ENCODE results near the gene AP4B1.

AP4B1 gene

DNA sequence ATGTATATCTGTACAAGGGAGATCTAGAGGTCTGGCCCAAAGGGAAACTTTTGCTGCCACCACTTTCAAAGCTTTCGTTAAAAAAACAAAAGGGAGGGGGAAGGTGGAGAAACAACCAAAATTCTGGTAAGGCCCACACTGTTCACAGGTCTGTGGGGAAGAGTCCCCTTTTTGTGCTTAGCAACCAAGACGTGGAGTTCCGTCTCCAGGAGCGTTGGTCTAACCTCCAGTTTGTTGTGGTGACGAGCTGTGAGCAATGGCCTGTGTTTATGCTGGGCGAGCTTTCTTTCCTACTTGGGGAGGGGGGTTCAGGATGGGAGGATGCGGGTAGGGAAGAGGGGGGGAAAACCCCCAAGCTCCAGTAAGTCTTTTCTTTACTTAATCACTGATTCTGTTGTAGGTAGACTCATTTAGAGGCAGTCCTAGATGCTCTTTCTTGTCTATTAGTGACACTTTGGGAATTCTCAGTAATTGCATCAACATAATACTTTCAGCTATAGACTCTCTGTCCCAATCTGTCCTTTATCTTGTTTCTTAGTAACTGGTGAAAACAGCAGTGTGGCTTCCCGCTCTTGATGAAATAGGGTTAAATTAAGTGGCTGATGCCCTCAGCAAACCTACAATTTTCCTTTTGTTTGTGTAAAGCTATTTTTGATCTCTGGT is 26.0 kb upstream of the AP4B1 start:
- peak in 2 of 58 donors; percentile 7 to 24 for DNase-seq

GRCh38 chr1:113929750-113930498 is 25.3 kb upstream of the AP4B1 start:
- DNase-seq, result peak in 34 of 58 donors; percentile 9 to 78 (median 56)

GRCh38 chr1:113928941-113929749 is 24.5 kb upstream of the AP4B1 start, which contains the start of gene HIPK1:
Gene HIPK1, plus strand, starts transcription at chr1:113929324.
- DNase-seq, result peak; percentile 33 to 94 (median 89)

GRCh38 chr1:113928187-113928930 is 23.8 kb upstream of the AP4B1 start:
- peak in 2 of 58 donors; percentile 27 to 63 for DNase-seq

DNA sequence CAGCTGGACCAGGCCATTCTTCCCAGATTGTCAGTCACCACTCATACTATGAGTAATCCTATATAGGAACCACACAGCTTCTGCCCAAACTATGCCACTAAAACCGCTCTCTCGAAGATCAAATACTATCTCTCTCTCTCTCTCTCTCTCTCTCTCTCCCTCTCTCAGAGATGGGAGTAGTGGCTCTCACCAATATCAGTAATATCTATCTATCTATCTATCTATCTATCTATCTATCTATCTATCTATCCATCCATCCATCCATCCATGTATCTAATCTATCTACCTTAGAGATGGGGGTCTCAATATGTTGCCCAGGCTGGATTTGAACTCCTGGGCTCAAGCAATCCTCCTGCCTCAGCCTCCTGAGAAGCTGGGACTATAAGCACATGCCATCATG is 19.9 kb upstream of the AP4B1 start:
- no peak for DNase-seq

DNA sequence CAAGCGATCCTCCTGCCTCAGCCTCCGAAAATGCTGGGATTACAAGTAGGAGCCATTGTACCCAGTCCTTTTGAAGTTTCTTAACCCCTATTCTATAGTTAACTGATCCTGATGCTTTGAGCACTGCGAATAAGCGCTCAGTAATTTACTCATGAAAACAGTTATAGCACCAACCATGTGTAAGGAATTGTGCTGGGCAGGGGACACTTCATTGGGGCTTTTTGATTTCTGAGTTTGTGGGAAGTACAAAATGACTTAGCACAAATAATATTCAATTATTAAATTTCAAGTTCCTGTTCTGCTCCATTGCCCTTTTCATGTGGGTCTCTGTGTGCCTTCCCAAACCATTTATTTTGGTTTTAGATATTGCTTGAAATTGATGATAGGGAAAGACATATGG is 18.4 kb upstream of the AP4B1 start:
- no peak for DNase-seq

DNA sequence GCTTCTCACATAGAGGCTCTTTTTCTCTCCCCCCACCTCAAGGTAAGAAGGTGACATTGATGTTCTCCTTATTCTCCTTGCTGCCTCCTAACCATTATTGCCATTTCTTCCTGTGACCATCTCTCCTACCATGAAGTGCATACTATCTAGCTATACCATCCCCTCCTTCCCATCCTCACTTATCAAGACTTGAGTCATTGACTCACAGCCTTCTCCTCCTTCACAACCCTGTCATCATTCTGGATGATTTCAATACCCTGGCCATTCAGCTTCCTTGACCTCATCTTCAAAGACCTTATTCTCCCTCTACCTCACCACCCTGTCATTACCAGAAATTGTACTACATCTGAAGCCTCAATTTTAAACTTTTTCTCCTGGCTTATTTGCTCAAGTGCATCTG is 13.6 kb upstream of the AP4B1 start:
- no peak for DNase-seq

- no peak for DNase-seq
Observed at GRCh38 chr1:113917400-113918082, 12.9 kb upstream of the AP4B1 start.

DNA sequence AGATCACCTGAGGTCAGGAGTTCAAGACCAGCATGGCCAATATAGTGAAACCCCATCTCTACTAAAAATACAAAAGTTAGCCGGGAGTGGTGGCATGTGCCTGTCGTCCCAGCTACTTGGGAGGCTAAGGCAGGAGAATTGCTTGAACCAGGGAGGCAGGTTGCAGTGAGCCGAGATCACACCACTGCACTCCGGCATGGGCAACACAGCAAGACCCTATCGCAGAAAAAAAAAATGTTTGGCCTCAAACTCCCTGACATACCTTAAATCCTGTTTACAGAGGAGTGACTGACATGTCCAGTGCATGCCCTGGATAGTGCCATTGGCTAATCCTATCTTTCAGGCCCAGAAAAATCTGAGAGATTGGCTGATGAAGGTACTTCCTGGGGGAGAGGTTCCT is 12.4 kb upstream of the AP4B1 start:
- DNase-seq, result no peak

- no peak for DNase-seq
Observed at GRCh38 chr1:113913887-113914664, 9.5 kb upstream of the AP4B1 start.

GRCh38 chr1:113913312-113913668 is 8.7 kb upstream of the AP4B1 start:
- DNase-seq, result no peak

DNA sequence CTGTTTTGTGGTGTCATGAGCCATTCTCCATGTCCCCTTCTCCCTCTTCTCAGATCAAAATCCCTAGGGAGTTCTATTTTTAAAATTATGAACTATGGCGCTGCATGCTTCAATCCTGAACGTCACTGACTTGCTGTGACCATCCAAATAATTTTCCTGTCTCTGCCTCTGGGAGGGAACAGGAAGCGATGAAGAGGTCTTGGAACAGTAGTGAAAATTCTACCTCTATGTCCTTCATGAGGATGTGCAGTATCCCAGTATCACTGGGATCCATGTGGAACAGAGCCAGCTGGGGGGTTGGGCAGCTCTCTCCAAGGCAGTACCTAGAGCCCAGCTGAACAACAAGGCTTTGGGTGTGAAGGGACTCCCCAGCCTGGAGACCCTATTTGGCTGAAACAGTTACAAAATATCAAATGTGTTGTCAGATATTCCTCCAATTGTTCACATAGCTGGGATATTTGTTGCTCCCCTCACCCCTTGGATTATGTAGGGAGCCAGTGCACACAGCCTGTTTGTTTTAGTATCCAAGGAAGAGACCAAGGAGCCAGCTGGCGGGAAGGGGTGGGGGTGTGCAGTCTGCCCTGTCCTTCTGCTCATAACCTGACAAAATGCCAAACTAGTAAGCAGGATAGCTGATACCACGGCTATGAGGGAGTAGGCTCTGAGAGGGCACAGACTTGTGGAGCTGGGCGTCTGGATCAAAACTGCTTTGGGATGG is 8.2 kb upstream of the AP4B1 start:
- DNase-seq, result peak in 14 of 58 donors; percentile 1 to 28 (median 10)

- peak in 8 of 58 donors; percentile 18 to 71 (median 46) for DNase-seq
Observed at GRCh38 chr1:113905435-113905861, 849 bp upstream of the AP4B1 start.

GRCh38 chr1:113904293-113904673 is 316 bp downstream of the AP4B1 start:
- DNase-seq, result peak in 9 of 58 donors; percentile 40 to 71 (median 61)

- peak in 3 of 58 donors; percentile 25 to 32 (median 27) for DNase-seq
Observed at GRCh38 chr1:113903501-113904292, 902 bp downstream of the AP4B1 start.

- DNase-seq, result no peak
Observed at GRCh38 chr1:113901191-113901590, 3.4 kb downstream of the AP4B1 start.

GRCh38 chr1:113899111-113899510 is 5.5 kb downstream of the AP4B1 start:
- no peak for DNase-seq

GRCh38 chr1:113898241-113898814 is 6.3 kb downstream of the AP4B1 start:
- no peak for DNase-seq

Measured in anterior cingulate cortex (tissue), 58 donors.